ENCODE results near the gene LRMDA.

Gene LRMDA

GRCh38 chr10:76479103-76479790 is 1047.8 kb downstream of the LRMDA start:
- H3K4me3 ChIP-seq (ENCODE audit: low read depth, low read length), result no peak overlapping the region
- no peak for TF ChIP-seq CTCF (IDR thresholded peaks at IDR 0.05; ENCODE audit: low read depth, low read length, missing control alignments)
- no peak for DNase-seq (ENCODE audit: low read depth)

- no peak overlapping the region for H3K4me3 ChIP-seq (ENCODE audit: low read depth, low read length)
- no peak for TF ChIP-seq CTCF (IDR thresholded peaks at IDR 0.05; ENCODE audit: low read depth, low read length, missing control alignments)
These were observed 1049.8 kb downstream of the LRMDA start for GRCh38 chr10:76481178-76481577.

GRCh38 chr10:76487582-76487981 is 1056.2 kb downstream of the LRMDA start:
- no peak for DNase-seq (ENCODE audit: low read depth)
- H3K4me3 ChIP-seq (ENCODE audit: low read depth, low read length), result no peak overlapping the region
- no peak for TF ChIP-seq CTCF (IDR thresholded peaks at IDR 0.05; ENCODE audit: low read depth, low read length, missing control alignments)

More at GRCh38 chr10:76481178-76481577, 1049.8 kb downstream of the LRMDA start:
- no peak for DNase-seq (ENCODE audit: low read depth)

- DNase-seq (ENCODE audit: low read depth), result no peak
- no peak for TF ChIP-seq CTCF (IDR thresholded peaks at IDR 0.05; ENCODE audit: low read depth, low read length, missing control alignments)
- no peak overlapping the region for H3K4me3 ChIP-seq (ENCODE audit: low read depth, low read length)
These were observed 1057.2 kb downstream of the LRMDA start for GRCh38 chr10:76488602-76489001.

- TF ChIP-seq CTCF (IDR thresholded peaks at IDR 0.05; ENCODE audit: low read depth, low read length, missing control alignments), result no peak
- no peak for DNase-seq (ENCODE audit: low read depth)
- no peak overlapping the region for H3K4me3 ChIP-seq (ENCODE audit: low read depth, low read length)
These were observed 1059.8 kb downstream of the LRMDA start for GRCh38 chr10:76491216-76491615.

GRCh38 chr10:76492026-76492425 is 1060.6 kb downstream of the LRMDA start:
- no peak for TF ChIP-seq CTCF (IDR thresholded peaks at IDR 0.05; ENCODE audit: low read depth, low read length, missing control alignments)
- H3K4me3 ChIP-seq (ENCODE audit: low read depth, low read length), result no peak overlapping the region
- no peak for DNase-seq (ENCODE audit: low read depth)
